KMS-11 (cell line): ENCODE measurements around the gene GABPB2.

ENCODE experiments used
- H2AFZ ChIP-seq: fragments of 200-600 bp; sonication (generic); 2 replicates; pipeline ENCODE4 v1.6.1; 2016; ENCODE audit warnings: antibody characterized with exemption, mixed run types, low read depth
- H3K27ac ChIP-seq: fragments of 200-600 bp; sonication (generic); 2 replicates; pipeline ENCODE4 v1.6.1; 2016; ENCODE audit warnings: mild to moderate bottlenecking, mixed run types
- H3K27me3 ChIP-seq: fragments of 200-600 bp; sonication (generic); 2 replicates; pipeline ENCODE4 v1.6.1; 2017; ENCODE audit warnings: mild to moderate bottlenecking, low read depth, mixed run types, moderate library complexity; ENCODE audit not compliant: insufficient read depth
- H3K36me3 ChIP-seq: fragments of 200-600 bp; sonication (generic); 2 replicates; pipeline ENCODE4 v1.6.1; 2017; ENCODE audit warnings: mild to moderate bottlenecking, mixed run types; ENCODE audit not compliant: insufficient read depth
- H3K4me1 ChIP-seq: fragments of 200-600 bp; sonication (generic); 2 replicates; pipeline ENCODE4 v1.6.1; 2016; ENCODE audit warnings: mild to moderate bottlenecking, low read depth, mixed run types; ENCODE audit not compliant: poor library complexity, severe bottlenecking
- H3K4me2 ChIP-seq: fragments of 200-600 bp; sonication (generic); 2 replicates; pipeline ENCODE4 v1.7.0; 2016; ENCODE audit warnings: mild to moderate bottlenecking, mixed run types
- H3K4me3 ChIP-seq: fragments of 200-600 bp; sonication (generic); IDR thresholded peaks from 2 replicates; pipeline ENCODE4 v1.6.1; 2017; ENCODE audit warnings: low read depth, low read length, mixed read lengths; ENCODE audit not compliant: insufficient read depth
- H3K79me2 ChIP-seq: fragments of 200-600 bp; sonication (generic); 2 replicates; pipeline ENCODE4 v1.6.1; 2016; ENCODE audit warnings: low read depth, mixed run types; ENCODE audit not compliant: insufficient read depth
- H3K9ac ChIP-seq: fragments of 200-600 bp; sonication (generic); 2 replicates; pipeline ENCODE4 v1.6.1; 2016; ENCODE audit warnings: mild to moderate bottlenecking, mixed run types
- H4K20me1 ChIP-seq: fragments of 200-600 bp; sonication (generic); 2 replicates; pipeline ENCODE4 v1.6.1; 2016; ENCODE audit warnings: mild to moderate bottlenecking, mixed run types; ENCODE audit not compliant: insufficient read depth
- TF ChIP-seq, protein P1 (sequence below): fragments of 200-600 bp; sonication (generic); conservative IDR thresholded peaks from 2 replicates; pipeline ENCODE4 v1.6.1; 2017; ENCODE audit warnings: low read depth, mild to moderate bottlenecking, antibody characterized with exemption, low read length, moderate library complexity, mixed read lengths

Gene GABPB2

DNA sequence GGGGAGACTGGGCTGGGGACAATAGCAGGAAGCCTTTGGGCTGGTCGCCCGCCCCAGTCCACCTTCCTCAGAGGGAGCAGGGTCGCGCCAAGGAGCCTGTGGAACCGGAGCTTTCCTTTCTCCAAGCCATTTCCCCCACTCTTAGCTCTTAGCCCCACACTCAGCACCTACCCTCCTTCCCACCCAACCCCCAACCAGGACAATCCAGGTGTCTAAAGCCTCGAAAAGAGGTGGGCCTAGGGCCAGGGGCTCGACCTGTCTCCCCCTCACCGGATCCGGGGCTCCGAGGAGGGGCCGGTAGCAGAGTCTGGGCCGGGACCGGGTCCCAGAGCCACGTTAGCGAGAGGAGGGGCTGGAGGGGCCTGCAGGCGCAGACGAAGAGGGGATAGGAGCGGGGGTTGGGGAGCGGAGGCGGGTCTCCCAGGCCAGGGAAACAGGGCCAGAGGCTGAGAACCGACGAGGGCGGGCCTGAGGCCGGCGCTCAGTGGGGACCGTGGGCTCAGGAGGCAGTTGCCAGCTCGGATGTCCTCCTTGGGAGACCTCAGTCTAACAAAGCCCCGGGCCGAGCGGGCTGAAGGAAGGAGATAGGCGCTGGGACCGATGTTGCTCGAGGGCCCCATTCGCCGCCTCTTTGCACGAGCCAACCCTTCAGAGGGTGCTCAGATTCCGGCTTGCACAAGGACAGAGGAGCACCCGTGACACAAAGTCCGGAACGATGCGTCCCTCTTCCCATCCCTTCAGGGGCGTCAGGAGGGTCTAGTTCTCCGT lies 74.9 kb downstream of the GABPB2 start:
- peak overlapping the region; percentile 86 for H3K4me2 ChIP-seq
- TF ChIP-seq, protein P1, sequence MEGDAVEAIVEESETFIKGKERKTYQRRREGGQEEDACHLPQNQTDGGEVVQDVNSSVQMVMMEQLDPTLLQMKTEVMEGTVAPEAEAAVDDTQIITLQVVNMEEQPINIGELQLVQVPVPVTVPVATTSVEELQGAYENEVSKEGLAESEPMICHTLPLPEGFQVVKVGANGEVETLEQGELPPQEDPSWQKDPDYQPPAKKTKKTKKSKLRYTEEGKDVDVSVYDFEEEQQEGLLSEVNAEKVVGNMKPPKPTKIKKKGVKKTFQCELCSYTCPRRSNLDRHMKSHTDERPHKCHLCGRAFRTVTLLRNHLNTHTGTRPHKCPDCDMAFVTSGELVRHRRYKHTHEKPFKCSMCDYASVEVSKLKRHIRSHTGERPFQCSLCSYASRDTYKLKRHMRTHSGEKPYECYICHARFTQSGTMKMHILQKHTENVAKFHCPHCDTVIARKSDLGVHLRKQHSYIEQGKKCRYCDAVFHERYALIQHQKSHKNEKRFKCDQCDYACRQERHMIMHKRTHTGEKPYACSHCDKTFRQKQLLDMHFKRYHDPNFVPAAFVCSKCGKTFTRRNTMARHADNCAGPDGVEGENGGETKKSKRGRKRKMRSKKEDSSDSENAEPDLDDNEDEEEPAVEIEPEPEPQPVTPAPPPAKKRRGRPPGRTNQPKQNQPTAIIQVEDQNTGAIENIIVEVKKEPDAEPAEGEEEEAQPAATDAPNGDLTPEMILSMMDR, result no peak

GRCh38 chr1:151146072-151146411 lies 75.5 kb downstream of the GABPB2 start:
- Histone ChIP-seq H3K79me2 (no peaks in the 10 kb centered on the region), H2AFZ (peak overlapping the region; percentile 99), H3K36me3 (no peaks in the 10 kb centered on the region), H3K27ac (no peak overlapping the region), H3K9ac (peak overlapping the region; percentile 52), H3K4me2 (peak overlapping the region; percentile 86), H4K20me1 (no peaks in the 10 kb centered on the region), H3K4me3 (peak overlapping the region; percentile 100), H3K27me3 (peaks cover 41% of the 10 kb centered on the region), H3K4me1 (peaks cover 13% of the 10 kb centered on the region)
- TF ChIP-seq, protein P1, result no peak

More for the DNA sequence above, 74.9 kb downstream of the GABPB2 start:
- Histone ChIP-seq H3K9ac (no peak overlapping the region), H3K36me3 (no peaks in the 10 kb centered on the region), H4K20me1 (no peaks in the 10 kb centered on the region), H3K79me2 (no peaks in the 10 kb centered on the region), H3K27ac (no peak overlapping the region), H3K4me1 (peaks cover 13% of the 10 kb centered on the region), H3K4me3 (peak overlapping the region; percentile 100), H2AFZ (peak overlapping the region; percentile 99; the same call in 1 of the 2 replicates), H3K27me3 (peaks cover 42% of the 10 kb centered on the region)

- peak within 1 kb of the TSS; percentile 100 for H3K4me3 ChIP-seq
- no peaks in the 10 kb centered on the region for H4K20me1 ChIP-seq
- no peak within 1 kb of the TSS for H3K27ac ChIP-seq
- H3K9ac ChIP-seq, result peak within 1 kb of the TSS; percentile 52
- peaks cover 13% of the 10 kb centered on the region for H3K4me1 ChIP-seq
- H3K27me3 ChIP-seq, result peaks cover 36% of the 10 kb centered on the region
- TF ChIP-seq, protein P1, result no peak
- H3K36me3 ChIP-seq, result no peaks in the 10 kb centered on the region
- H3K4me2 ChIP-seq, result peak within 1 kb of the TSS; percentile 86
- H3K79me2 ChIP-seq, result no peaks in the 10 kb centered on the region
- peak within 1 kb of the TSS; percentile 99 for H2AFZ ChIP-seq
These were observed 76.0 kb downstream of the GABPB2 start, which contains the start of gene SEMA6C for GRCh38 chr1:151146412-151147131. TSS of gene SEMA6C (minus strand) at chr1:151146631. CDS start at chr1:151142621, 4,010 bp downstream.

GRCh38 chr1:151147132-151147503 lies 76.6 kb downstream of the GABPB2 start:
- H4K20me1 ChIP-seq, result no peaks in the 10 kb centered on the region
- peak overlapping the region; percentile 99 for H2AFZ ChIP-seq
- peak overlapping the region; percentile 52; the same call in 1 of the 2 replicates for H3K9ac ChIP-seq
- TF ChIP-seq, protein P1, result no peak
- peaks cover 36% of the 10 kb centered on the region for H3K27me3 ChIP-seq
- no peak overlapping the region for H3K27ac ChIP-seq
- peak overlapping the region; percentile 100 for H3K4me3 ChIP-seq
- no peaks in the 10 kb centered on the region for H3K79me2 ChIP-seq
- H3K4me2 ChIP-seq, result peak overlapping the region; percentile 86
- peaks cover 13% of the 10 kb centered on the region for H3K4me1 ChIP-seq
- no peaks in the 10 kb centered on the region for H3K36me3 ChIP-seq
